HepG2 (cell line): ENCODE measurements around the gene VPS9D1. TPM values are rescaled to one million over a fixed set of nuclear protein-coding genes. Genes with fewer than 3 reads are reported as not detected.

ENCODE experiments used
- ETV5 ChIP-seq: IDR thresholded peaks from 2 replicates; pipeline ENCODE4 v1.6.1; 2018; ENCODE audit warnings: missing biosample characterization, missing genetic modification reagents, inconsistent platforms, borderline replicate concordance
- FIP1L1 ChIP-seq: fragments of 200-400 bp; formaldehyde crosslinking; IDR thresholded peaks from 2 replicates; pipeline ENCODE4 v1.6.1; 2018; ENCODE audit warnings: low read depth, mild to moderate bottlenecking, low read length, moderate library complexity, borderline replicate concordance; ENCODE audit not compliant: insufficient read depth
- KDM5A ChIP-seq: fragments of 200-600 bp; sonication (generic); IDR thresholded peaks from 2 replicates; pipeline ENCODE4 v1.7.0; 2018; ENCODE audit warnings: antibody characterized with exemption, mild to moderate bottlenecking, low read length, borderline replicate concordance
- MYNN ChIP-seq: sonication (generic); formaldehyde crosslinking; IDR thresholded peaks from 2 replicates; pipeline ENCODE4 v1.4.0; 2020; ENCODE audit warnings: mild to moderate bottlenecking, low read depth, missing genetic modification reagents
- NFYB ChIP-seq: sonication (generic); formaldehyde crosslinking; IDR thresholded peaks from 2 replicates; pipeline ENCODE4 v1.4.0; 2020; ENCODE audit warnings: missing genetic modification reagents
- SMARCE1 ChIP-seq: fragments of 450-650 bp; IDR thresholded peaks from 2 replicates; pipeline ENCODE4 v1.6.1; 2017; ENCODE audit warnings: borderline replicate concordance
- SRSF1 ChIP-seq: fragments of 200-400 bp; formaldehyde crosslinking; optimal IDR thresholded peaks from 2 replicates; pipeline ENCODE3; 2017; ENCODE audit warnings: mild to moderate bottlenecking, low read depth, low read length, moderate library complexity
- XRCC5 ChIP-seq: fragments of 200-400 bp; formaldehyde crosslinking; optimal IDR thresholded peaks from 2 replicates; pipeline ENCODE3; 2017; ENCODE audit warnings: mild to moderate bottlenecking, low read length
- ZNF235 ChIP-seq: sonication (generic); formaldehyde crosslinking; IDR thresholded peaks from 2 replicates; pipeline ENCODE4 v1.8.1; 2023; ENCODE audit warnings: mild to moderate bottlenecking, missing genetic modification reagents, borderline replicate concordance
- ZNF557 ChIP-seq: sonication (generic); formaldehyde crosslinking; IDR thresholded peaks from 2 replicates; pipeline ENCODE4 v1.4.0; 2020; ENCODE audit warnings: missing genetic modification reagents
- ZNF605 ChIP-seq: sonication (generic); formaldehyde crosslinking; IDR thresholded peaks from 2 replicates; pipeline ENCODE4 v1.8.0; 2022; ENCODE audit warnings: mild to moderate bottlenecking, missing genetic modification reagents
- ZNF724P ChIP-seq: sonication (generic); formaldehyde crosslinking; IDR thresholded peaks from 2 replicates; pipeline ENCODE4 v1.8.0; 2022; ENCODE audit warnings: missing genetic modification reagents, borderline replicate concordance
- polyA plus RNA-seq, 8 experiments: library from polyadenylated mRNA; depleted of rRNA in 3 of 8; stranded (reverse) in 7 of 8; unstranded in 1 of 8; fragments of >200 nt; fragmentation: Illumina TruSeq in 4 of 8; extraction: Trizol in 4 of 8; gene quantifications; 2 replicates each; pipeline versions ENCODE4 v1.2.1 to v1.2.3, GENCODE V29; 2011 to 2016; ENCODE audit warnings: low read depth in 4 of 8, missing spikeins in 1 of 8, mixed read lengths in 1 of 8; ENCODE audit not compliant: insufficient read depth in 1 of 8
- total RNA-seq, 5 experiments: library from RNA; depleted of rRNA; stranded (reverse); fragments of >200 nt; fragmentation: Illumina TruSeq; extraction: Trizol; gene quantifications; 2 replicates each; pipeline ENCODE4 v1.2.3, GENCODE V29; 2016; ENCODE audit warnings: low read depth in 1 of 5
- TF ChIP-seq, protein P1 (sequence below): sonication (generic); formaldehyde crosslinking; IDR thresholded peaks from 2 replicates; pipeline ENCODE4 v1.4.0; 2020; ENCODE audit warnings: missing genetic modification reagents, borderline replicate concordance
- TF ChIP-seq, protein P2 (sequence below): sonication (generic); formaldehyde crosslinking; IDR thresholded peaks from 2 replicates; pipeline ENCODE4 v1.8.0; 2022; ENCODE audit warnings: missing genetic modification reagents, mild to moderate bottlenecking, moderate library complexity, borderline replicate concordance
- TF ChIP-seq, protein P3 (sequence below): sonication (generic); formaldehyde crosslinking; IDR thresholded peaks from 2 replicates; pipeline ENCODE4 v1.5.0; 2020; ENCODE audit warnings: mild to moderate bottlenecking, missing genetic modification reagents
- TF ChIP-seq, protein P4 (sequence below): sonication (generic); formaldehyde crosslinking; IDR thresholded peaks from 2 replicates; pipeline ENCODE4 v1.4.0; 2020; ENCODE audit warnings: missing genetic modification reagents
- TF ChIP-seq, protein P5 (sequence below): sonication (generic); formaldehyde crosslinking; IDR thresholded peaks from 2 replicates; pipeline ENCODE4 v1.8.0; 2022; ENCODE audit warnings: missing genetic modification reagents, mild to moderate bottlenecking, borderline replicate concordance

The VPS9D1 gene
- total and polyA plus RNA-seq, 2 of the 13 experiments (the other 11 are each of a cell fraction or from before 2014, with no cell fraction given): 10.1 to 13.2 TPM

DNA sequence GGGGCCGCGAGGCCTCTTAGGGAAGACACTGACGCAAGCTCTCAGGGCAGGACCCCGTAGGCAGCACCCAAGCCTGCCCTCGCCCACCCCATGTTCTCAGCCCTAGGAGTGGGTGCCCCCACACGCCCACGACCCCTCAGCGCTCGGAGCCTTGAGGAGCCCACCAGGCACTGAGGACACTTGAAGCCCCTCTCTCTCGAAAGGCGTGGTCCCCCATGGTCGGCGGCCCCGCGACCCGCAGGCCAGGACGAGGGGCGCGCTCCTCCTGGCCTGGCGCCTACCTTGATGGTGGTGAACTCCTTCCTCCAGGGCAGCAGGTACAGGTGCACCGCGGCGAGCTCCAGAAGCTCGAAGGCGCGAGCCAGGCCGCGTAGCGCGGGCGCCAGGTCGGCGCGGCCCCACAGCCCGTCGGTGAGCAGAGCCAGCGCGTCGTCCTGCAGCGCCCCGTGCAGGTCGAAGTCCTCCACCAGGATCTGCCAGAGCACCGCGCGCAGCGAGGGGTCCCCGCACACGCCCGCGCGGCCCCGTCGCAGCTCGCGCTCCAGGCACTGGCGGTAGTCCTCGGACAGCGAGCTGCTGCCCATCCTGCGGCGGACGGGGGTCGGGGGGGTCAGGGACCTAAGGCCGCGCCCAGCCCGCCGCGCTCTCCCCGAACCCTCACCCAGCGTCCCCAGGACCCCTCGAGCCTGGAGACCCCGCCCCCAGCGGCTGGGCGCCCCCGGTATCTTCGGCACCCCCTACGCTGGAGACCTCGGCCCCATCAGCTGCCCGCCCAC lies 19.9 kb downstream of the VPS9D1 start (continued):
- TF ChIP-seq, protein P1, sequence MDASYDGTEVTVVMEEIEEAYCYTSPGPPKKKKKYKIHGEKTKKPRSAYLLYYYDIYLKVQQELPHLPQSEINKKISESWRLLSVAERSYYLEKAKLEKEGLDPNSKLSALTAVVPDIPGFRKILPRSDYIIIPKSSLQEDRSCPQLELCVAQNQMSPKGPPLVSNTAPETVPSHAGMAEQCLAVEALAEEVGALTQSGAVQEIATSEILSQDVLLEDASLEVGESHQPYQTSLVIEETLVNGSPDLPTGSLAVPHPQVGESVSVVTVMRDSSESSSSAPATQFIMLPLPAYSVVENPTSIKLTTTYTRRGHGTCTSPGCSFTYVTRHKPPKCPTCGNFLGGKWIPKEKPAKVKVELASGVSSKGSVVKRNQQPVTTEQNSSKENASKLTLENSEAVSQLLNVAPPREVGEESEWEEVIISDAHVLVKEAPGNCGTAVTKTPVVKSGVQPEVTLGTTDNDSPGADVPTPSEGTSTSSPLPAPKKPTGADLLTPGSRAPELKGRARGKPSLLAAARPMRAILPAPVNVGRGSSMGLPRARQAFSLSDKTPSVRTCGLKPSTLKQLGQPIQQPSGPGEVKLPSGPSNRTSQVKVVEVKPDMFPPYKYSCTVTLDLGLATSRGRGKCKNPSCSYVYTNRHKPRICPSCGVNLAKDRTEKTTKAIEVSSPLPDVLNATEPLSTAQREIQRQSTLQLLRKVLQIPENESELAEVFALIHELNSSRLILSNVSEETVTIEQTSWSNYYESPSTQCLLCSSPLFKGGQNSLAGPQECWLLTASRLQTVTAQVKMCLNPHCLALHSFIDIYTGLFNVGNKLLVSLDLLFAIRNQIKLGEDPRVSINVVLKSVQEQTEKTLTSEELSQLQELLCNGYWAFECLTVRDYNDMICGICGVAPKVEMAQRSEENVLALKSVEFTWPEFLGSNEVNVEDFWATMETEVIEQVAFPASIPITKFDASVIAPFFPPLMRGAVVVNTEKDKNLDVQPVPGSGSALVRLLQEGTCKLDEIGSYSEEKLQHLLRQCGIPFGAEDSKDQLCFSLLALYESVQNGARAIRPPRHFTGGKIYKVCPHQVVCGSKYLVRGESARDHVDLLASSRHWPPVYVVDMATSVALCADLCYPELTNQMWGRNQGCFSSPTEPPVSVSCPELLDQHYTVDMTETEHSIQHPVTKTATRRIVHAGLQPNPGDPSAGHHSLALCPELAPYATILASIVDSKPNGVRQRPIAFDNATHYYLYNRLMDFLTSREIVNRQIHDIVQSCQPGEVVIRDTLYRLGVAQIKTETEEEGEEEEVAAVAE: no peak
- no peak for TF ChIP-seq KDM5A
- TF ChIP-seq ZNF724P (CRISPR knock-in tag): 0 out of 2 replicates have a peak, but pooled peaks have one; percentile 70
- TF ChIP-seq, protein P2, sequence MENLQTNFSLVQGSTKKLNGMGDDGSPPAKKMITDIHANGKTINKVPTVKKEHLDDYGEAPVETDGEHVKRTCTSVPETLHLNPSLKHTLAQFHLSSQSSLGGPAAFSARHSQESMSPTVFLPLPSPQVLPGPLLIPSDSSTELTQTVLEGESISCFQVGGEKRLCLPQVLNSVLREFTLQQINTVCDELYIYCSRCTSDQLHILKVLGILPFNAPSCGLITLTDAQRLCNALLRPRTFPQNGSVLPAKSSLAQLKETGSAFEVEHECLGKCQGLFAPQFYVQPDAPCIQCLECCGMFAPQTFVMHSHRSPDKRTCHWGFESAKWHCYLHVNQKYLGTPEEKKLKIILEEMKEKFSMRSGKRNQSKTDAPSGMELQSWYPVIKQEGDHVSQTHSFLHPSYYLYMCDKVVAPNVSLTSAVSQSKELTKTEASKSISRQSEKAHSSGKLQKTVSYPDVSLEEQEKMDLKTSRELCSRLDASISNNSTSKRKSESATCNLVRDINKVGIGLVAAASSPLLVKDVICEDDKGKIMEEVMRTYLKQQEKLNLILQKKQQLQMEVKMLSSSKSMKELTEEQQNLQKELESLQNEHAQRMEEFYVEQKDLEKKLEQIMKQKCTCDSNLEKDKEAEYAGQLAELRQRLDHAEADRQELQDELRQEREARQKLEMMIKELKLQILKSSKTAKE (CRISPR knock-in tag): no peak
- peak; percentile 38; the same call in 1 of the 2 replicates for TF ChIP-seq ETV5
- no peak for TF ChIP-seq ZNF605 (CRISPR knock-in tag)
- no peak; the same call in 1 of the 2 replicates for TF ChIP-seq ZNF557 (CRISPR knock-in tag)
- TF ChIP-seq, protein P3, sequence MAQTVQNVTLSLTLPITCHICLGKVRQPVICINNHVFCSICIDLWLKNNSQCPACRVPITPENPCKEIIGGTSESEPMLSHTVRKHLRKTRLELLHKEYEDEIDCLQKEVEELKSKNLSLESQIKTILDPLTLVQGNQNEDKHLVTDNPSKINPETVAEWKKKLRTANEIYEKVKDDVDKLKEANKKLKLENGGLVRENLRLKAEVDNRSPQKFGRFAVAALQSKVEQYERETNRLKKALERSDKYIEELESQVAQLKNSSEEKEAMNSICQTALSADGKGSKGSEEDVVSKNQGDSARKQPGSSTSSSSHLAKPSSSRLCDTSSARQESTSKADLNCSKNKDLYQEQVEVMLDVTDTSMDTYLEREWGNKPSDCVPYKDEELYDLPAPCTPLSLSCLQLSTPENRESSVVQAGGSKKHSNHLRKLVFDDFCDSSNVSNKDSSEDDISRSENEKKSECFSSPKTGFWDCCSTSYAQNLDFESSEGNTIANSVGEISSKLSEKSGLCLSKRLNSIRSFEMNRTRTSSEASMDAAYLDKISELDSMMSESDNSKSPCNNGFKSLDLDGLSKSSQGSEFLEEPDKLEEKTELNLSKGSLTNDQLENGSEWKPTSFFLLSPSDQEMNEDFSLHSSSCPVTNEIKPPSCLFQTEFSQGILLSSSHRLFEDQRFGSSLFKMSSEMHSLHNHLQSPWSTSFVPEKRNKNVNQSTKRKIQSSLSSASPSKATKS (CRISPR knock-in tag): no peak
- TF ChIP-seq ZNF235 (CRISPR knock-in tag): no peak
- TF ChIP-seq MYNN (CRISPR knock-in tag): no peak
- 0 out of 2 replicates have a peak, but pooled peaks have one; percentile 6 for TF ChIP-seq NFYB
- no peak for TF ChIP-seq SMARCE1
- TF ChIP-seq, protein P4, sequence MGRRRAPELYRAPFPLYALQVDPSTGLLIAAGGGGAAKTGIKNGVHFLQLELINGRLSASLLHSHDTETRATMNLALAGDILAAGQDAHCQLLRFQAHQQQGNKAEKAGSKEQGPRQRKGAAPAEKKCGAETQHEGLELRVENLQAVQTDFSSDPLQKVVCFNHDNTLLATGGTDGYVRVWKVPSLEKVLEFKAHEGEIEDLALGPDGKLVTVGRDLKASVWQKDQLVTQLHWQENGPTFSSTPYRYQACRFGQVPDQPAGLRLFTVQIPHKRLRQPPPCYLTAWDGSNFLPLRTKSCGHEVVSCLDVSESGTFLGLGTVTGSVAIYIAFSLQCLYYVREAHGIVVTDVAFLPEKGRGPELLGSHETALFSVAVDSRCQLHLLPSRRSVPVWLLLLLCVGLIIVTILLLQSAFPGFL (CRISPR knock-in tag): no peak
- no peak for TF ChIP-seq FIP1L1
- TF ChIP-seq XRCC5: peak; percentile 7
- TF ChIP-seq, protein P5, sequence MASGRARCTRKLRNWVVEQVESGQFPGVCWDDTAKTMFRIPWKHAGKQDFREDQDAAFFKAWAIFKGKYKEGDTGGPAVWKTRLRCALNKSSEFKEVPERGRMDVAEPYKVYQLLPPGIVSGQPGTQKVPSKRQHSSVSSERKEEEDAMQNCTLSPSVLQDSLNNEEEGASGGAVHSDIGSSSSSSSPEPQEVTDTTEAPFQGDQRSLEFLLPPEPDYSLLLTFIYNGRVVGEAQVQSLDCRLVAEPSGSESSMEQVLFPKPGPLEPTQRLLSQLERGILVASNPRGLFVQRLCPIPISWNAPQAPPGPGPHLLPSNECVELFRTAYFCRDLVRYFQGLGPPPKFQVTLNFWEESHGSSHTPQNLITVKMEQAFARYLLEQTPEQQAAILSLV (CRISPR knock-in tag): peak; percentile 93
- no peak for TF ChIP-seq SRSF1
